HG02943 (cell line): ENCODE data around the gene LPP.
A peak's percentile ranks its signal among the peaks of the same experiment; 100 is the strongest.
"Not testable (repeated sequence)": the region's sequence is repeated elsewhere in the genome, so short reads cannot be mapped to it uniquely, and the experiment has no call there.

Source experiments
- ATAC-seq: cut with Tn5 transposase; IDR thresholded peaks from one replicate; pipeline ENCODE4 v1.9.1; 2021; ENCODE audit warnings: mild to moderate bottlenecking, low read depth, moderate library complexity; ENCODE audit not compliant: unreplicated experiment

The LPP gene

GRCh38 chr3:188154014-188154808 lies at the start of gene LPP:
Gene LPP (plus strand): TSS chr3:188154157. CDS start chr3:188406121, 251,964 bp downstream.
- ATAC-seq = peak; percentile 79

GRCh38 chr3:188106006-188106405 lies 48.0 kb upstream of the LPP start:
- no peak for ATAC-seq

- ATAC-seq = no peak
Observed at GRCh38 chr3:188106454-188106853, 47.5 kb upstream of the LPP start.

GRCh38 chr3:188106887-188107830 lies 46.8 kb upstream of the LPP start:
- ATAC-seq = no peak

GRCh38 chr3:188108703-188109412 lies 45.1 kb upstream of the LPP start:
- no peak for ATAC-seq

- ATAC-seq = no peak
Observed at GRCh38 chr3:188111002-188111584, 42.9 kb upstream of the LPP start.

GRCh38 chr3:188113756-188114155 lies 40.2 kb upstream of the LPP start:
- no peak for ATAC-seq

GRCh38 chr3:188119846-188120245 lies 34.1 kb upstream of the LPP start:
- ATAC-seq = no peak

- no peak for ATAC-seq
Observed at GRCh38 chr3:188122571-188123169, 31.3 kb upstream of the LPP start.

- ATAC-seq = no peak
Observed at GRCh38 chr3:188123170-188123905, 30.6 kb upstream of the LPP start.

GRCh38 chr3:188124184-188124583 lies 29.8 kb upstream of the LPP start:
- no peak for ATAC-seq

GRCh38 chr3:188125076-188125475 lies 28.9 kb upstream of the LPP start:
- ATAC-seq = no peak

- ATAC-seq = no peak
Observed at GRCh38 chr3:188126276-188126675, 27.7 kb upstream of the LPP start.

- ATAC-seq = no peak
Observed at GRCh38 chr3:188126934-188127333, 27.0 kb upstream of the LPP start.

- no peak for ATAC-seq
Observed at GRCh38 chr3:188128905-188129304, 25.1 kb upstream of the LPP start.

- ATAC-seq = not testable (repeated sequence)
Observed at GRCh38 chr3:188131023-188131422, 22.9 kb upstream of the LPP start.

- no peak for ATAC-seq
Observed at GRCh38 chr3:188133219-188133618, 20.7 kb upstream of the LPP start.

- ATAC-seq = no peak
Observed at GRCh38 chr3:188133646-188134045, 20.3 kb upstream of the LPP start.

GRCh38 chr3:188134079-188134478 lies 19.9 kb upstream of the LPP start:
- ATAC-seq = no peak
